ENCODE data around the gene NDUFB7. TPM values are rescaled to one million over a fixed set of nuclear protein-coding genes. Genes with fewer than 3 reads are reported as not detected.

Gene NDUFB7
- total RNA-seq, 1 experiment from 2014 or later = 155 TPM

- Histone ChIP-seq H4K91ac (ENCODE audit: insufficient read length, low read depth, low read length) (no peak overlapping the region), H2AFZ (ENCODE audit: low read length) (no peak overlapping the region), H3T11ph (ENCODE audit: low read length) (no peak overlapping the region), H3K4me1 (ENCODE audit: insufficient read depth, low read length) (no peaks in the 10 kb centered on the region; the same call in 1 of the 2 replicates), H3K18ac (ENCODE audit: insufficient read length, low read depth, low read length) (no peak overlapping the region), H3K23me2 (ENCODE audit: insufficient read length, low read depth, low read length, poor library complexity, severe bottlenecking) (peaks cover 3% of the 10 kb centered on the region), H3K14ac (ENCODE audit: insufficient read depth, low read length) (no peak overlapping the region), H3K23ac (ENCODE audit: insufficient read length, low read depth, low read length) (no peak overlapping the region), H2BK20ac (ENCODE audit: low read depth, low read length, poor library complexity, severe bottlenecking) (no peak overlapping the region), H4K5ac (ENCODE audit: insufficient read length, low read depth, low read length) (no peak overlapping the region), H3K4me2 (ENCODE audit: insufficient read depth, insufficient read length, low read length) (no peak overlapping the region), H2AK5ac (ENCODE audit: insufficient read length, low read length) (no peak overlapping the region), H3K27me3 (ENCODE audit: insufficient read depth, low read length) (no peaks in the 10 kb centered on the region), H2BK120ac (ENCODE audit: low read depth, low read length, poor library complexity, severe bottlenecking) (no peak overlapping the region), H4K8ac (replicated peaks; ENCODE audit: insufficient read length, low read depth, low read length) (no peak overlapping the region), H2BK15ac (ENCODE audit: low read depth, low read length) (no peak overlapping the region), H3K9ac (ENCODE audit: extremely low read depth, insufficient read length, low read length) (no peak overlapping the region), H3K56ac (ENCODE audit: insufficient read length, low read depth, low read length) (no peak overlapping the region), H3K9me3 (ENCODE audit: control insufficient read depth, low read depth, low read length) (no peaks in the 10 kb centered on the region), H4K20me1 (ENCODE audit: control insufficient read depth, insufficient read depth, insufficient read length) (no peaks in the 10 kb centered on the region), H3K27ac (ENCODE audit: insufficient read length, low read depth, low read length) (no peak overlapping the region), H3K4ac (ENCODE audit: low read depth, low read length) (no peak overlapping the region), H2BK5ac (ENCODE audit: insufficient read length, low read length) (no peak overlapping the region), H3K79me1 (ENCODE audit: insufficient read depth, low read depth, low read length, poor library complexity, severe bottlenecking) (no peaks in the 10 kb centered on the region), H2BK12ac (ENCODE audit: insufficient read length, low read depth, low read length) (no peak overlapping the region), H3K79me2 (ENCODE audit: insufficient read depth, low read length) (peaks cover 5% of the 10 kb centered on the region; the same call in 1 of the 2 replicates)
- Mint-ChIP-seq H3K9me3 (no peaks in the 10 kb centered on the region; a peak in 1 of 5 replicates), H3K4me3 (no peak overlapping the region), H3K27me3 (ENCODE audit: low read depth) (no peaks in the 10 kb centered on the region), H3K36me3 (ENCODE audit: insufficient read depth in 1 of 3, low read depth in 3 of 3) (peaks cover 0 to 7% (median 5%) of the 10 kb centered on the region in 3 experiments; a peak in 2 of 7 replicates), H3K4me1 (peaks cover 9 to 14% of the 10 kb centered on the region in 2 experiments), H3K27ac (peak overlapping the region; percentile 41 to 85 (median 53); a peak in 4 of 7 replicates)
- TF ChIP-seq CTCF (conservative IDR thresholded peaks at IDR 0.05) = no peak
- no peak for DNase-seq
- WGBS (ENCODE audit: extremely low coverage, insufficient read length, low lambda C conversion rate) = no CpG with 5 or more reads among the region's 19 CpGs
Measured at GRCh38 chr19:14540741-14541525, 30.9 kb downstream of the NDUFB7 start.
